OCI-LY1 (cell line): ENCODE data around the gene TM4SF4.

ENCODE experiments used
- H2AFZ ChIP-seq: fragments of 200-600 bp; sonication (generic), shearing (Covaris generic); 2 replicates; pipeline ENCODE4 v1.6.0; 2014; ENCODE audit warnings: antibody characterized with exemption, mild to moderate bottlenecking, low read length
- H3F3A ChIP-seq: fragments of 200-600 bp; sonication (generic), shearing (Covaris generic); 2 replicates; pipeline ENCODE4 v1.6.0; 2014; ENCODE audit warnings: mild to moderate bottlenecking, antibody characterized with exemption, low read length, moderate library complexity; ENCODE audit not compliant: insufficient read depth
- H3K27ac ChIP-seq: fragments of 200-600 bp; sonication (generic); 2 replicates; pipeline ENCODE4 v1.5.1; 2014; ENCODE audit warnings: low read length, mixed run types, mild to moderate bottlenecking, low read depth; ENCODE audit not compliant: poor library complexity, severe bottlenecking
- H3K27me3 ChIP-seq: fragments of 200-600 bp; sonication (generic); 2 replicates; pipeline ENCODE4 v1.6.0; 2014; ENCODE audit warnings: antibody characterized with exemption, mild to moderate bottlenecking, low read length, moderate library complexity; ENCODE audit not compliant: insufficient read depth
- H3K36me3 ChIP-seq: fragments of 200-600 bp; sonication (generic); 2 replicates; pipeline ENCODE4 v1.6.1; 2014; ENCODE audit warnings: mild to moderate bottlenecking, antibody characterized with exemption, low read length, moderate library complexity, mixed read lengths; ENCODE audit not compliant: insufficient read depth
- H3K4me1 ChIP-seq: fragments of 200-600 bp; sonication (generic); 2 replicates; pipeline ENCODE4 v1.5.1; 2014; ENCODE audit warnings: mild to moderate bottlenecking, low read length, moderate library complexity; ENCODE audit not compliant: insufficient read depth, severe bottlenecking
- H3K4me2 ChIP-seq: fragments of 200-600 bp; sonication (generic), shearing (Covaris generic); 2 replicates; pipeline ENCODE4 v1.6.1; 2014; ENCODE audit warnings: low read length
- H3K4me3 ChIP-seq: fragments of 200-600 bp; sonication (generic); 2 replicates; pipeline ENCODE4 v1.5.1; 2014; ENCODE audit warnings: low read length, low read depth, mild to moderate bottlenecking, mixed read lengths; ENCODE audit not compliant: poor library complexity, severe bottlenecking
- H3K79me2 ChIP-seq: fragments of 200-600 bp; shearing (Covaris generic); 2 replicates; pipeline ENCODE4 v1.6.1; 2016; ENCODE audit warnings: mixed run types, low read length, mixed read lengths; ENCODE audit not compliant: insufficient read depth
- H3K9ac ChIP-seq: fragments of 200-600 bp; sonication (generic), shearing (Covaris generic); 2 replicates; pipeline ENCODE4 v1.6.1; 2014; ENCODE audit warnings: mild to moderate bottlenecking, low read length, mixed read lengths
- H3K9me2 ChIP-seq: fragments of 200-600 bp; sonication (generic), shearing (Covaris generic); 2 replicates; pipeline ENCODE4 v1.6.1; 2014; ENCODE audit warnings: low read depth, mild to moderate bottlenecking, low read length, mixed read lengths
- H3K9me3 ChIP-seq: fragments of 200-600 bp; shearing (Covaris generic); 2 replicates; pipeline ENCODE4 v1.6.1; 2014; ENCODE audit warnings: low read length, mixed read lengths
- H4K20me1 ChIP-seq: fragments of 200-600 bp; sonication (generic), shearing (Covaris generic); 2 replicates; pipeline ENCODE4 v1.6.0; 2016; ENCODE audit warnings: mild to moderate bottlenecking, low read length; ENCODE audit not compliant: insufficient read depth
- CTCF ChIP-seq: fragments of 200-600 bp; sonication (generic), shearing (Covaris generic); IDR thresholded peaks from 2 replicates; pipeline ENCODE4 v1.5.1; 2017; ENCODE audit warnings: mild to moderate bottlenecking, antibody characterized with exemption, low read length, moderate library complexity, mixed read lengths
- EZH2 ChIP-seq: fragments of 200-600 bp; sonication (generic), shearing (Covaris generic); IDR thresholded peaks from 2 replicates; pipeline ENCODE4 v1.8.0; 2017; ENCODE audit warnings: borderline replicate concordance, mixed run types, mild to moderate bottlenecking, antibody characterized with exemption, low read length, moderate library complexity, mixed read lengths

TM4SF4 gene

GRCh38 chr3:149497966-149498670, 23.6 kb downstream of the TM4SF4 start:
- no peaks in the 10 kb centered on the region for H3K36me3 ChIP-seq
- no peak overlapping the region for H3K9ac ChIP-seq
- TF ChIP-seq EZH2 (no peak), CTCF (no peak)
- no peaks in the 10 kb centered on the region for H3K9me3 ChIP-seq
- H3K4me2 ChIP-seq = no peak overlapping the region
- no peaks in the 10 kb centered on the region for H3K9me2 ChIP-seq
- H3F3A ChIP-seq = no peaks in the 10 kb centered on the region
- H3K4me3 ChIP-seq = no peak overlapping the region
- H3K79me2 ChIP-seq = no peaks in the 10 kb centered on the region
- H4K20me1 ChIP-seq = no peaks in the 10 kb centered on the region
- no peak overlapping the region for H2AFZ ChIP-seq
- no peaks in the 10 kb centered on the region for H3K4me1 ChIP-seq
- no peak overlapping the region for H3K27ac ChIP-seq
- no peaks in the 10 kb centered on the region for H3K27me3 ChIP-seq

- no peak for TF ChIP-seq CTCF
- TF ChIP-seq EZH2 = no peak
These were observed 27.0 kb downstream of the TM4SF4 start for GRCh38 chr3:149501524-149501923.

DNA sequence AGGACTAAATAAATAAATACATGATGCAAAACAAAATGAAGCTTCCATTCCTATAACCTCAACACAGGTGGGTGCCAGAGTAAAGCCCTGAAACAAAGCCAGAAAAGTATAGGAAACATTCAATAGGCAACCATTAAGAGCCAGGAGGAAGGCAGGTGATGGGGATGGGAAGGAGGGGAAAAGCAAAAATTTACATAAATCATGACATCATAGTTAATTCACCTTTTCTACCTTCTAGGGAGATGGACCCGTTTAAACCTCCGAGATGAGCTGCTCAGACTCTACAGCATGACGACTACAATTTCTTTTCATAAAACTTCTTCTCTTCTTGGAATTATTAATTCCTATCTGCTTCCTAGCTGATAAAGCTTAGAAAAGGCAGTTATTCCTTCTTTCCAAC, 27.9 kb downstream of the TM4SF4 start:
- no peaks in the 10 kb centered on the region for H3F3A ChIP-seq
- H3K9ac ChIP-seq = no peak overlapping the region
- H3K9me3 ChIP-seq = no peaks in the 10 kb centered on the region
- H3K27me3 ChIP-seq = no peaks in the 10 kb centered on the region
- TF ChIP-seq EZH2 = no peak
- no peak for TF ChIP-seq CTCF
- no peak overlapping the region for H3K27ac ChIP-seq
- no peaks in the 10 kb centered on the region for H4K20me1 ChIP-seq
- H3K4me2 ChIP-seq = no peak overlapping the region
- no peak overlapping the region for H3K4me3 ChIP-seq
- no peaks in the 10 kb centered on the region for H3K36me3 ChIP-seq
- no peak overlapping the region for H2AFZ ChIP-seq
- no peaks in the 10 kb centered on the region for H3K9me2 ChIP-seq
- no peaks in the 10 kb centered on the region for H3K4me1 ChIP-seq
- no peaks in the 10 kb centered on the region for H3K79me2 ChIP-seq

More at GRCh38 chr3:149501524-149501923, 27.0 kb downstream of the TM4SF4 start:
- H3K36me3 ChIP-seq = no peaks in the 10 kb centered on the region
- H3K79me2 ChIP-seq = no peaks in the 10 kb centered on the region
- no peaks in the 10 kb centered on the region for H3K27me3 ChIP-seq
- no peak overlapping the region for H3K4me3 ChIP-seq
- no peak overlapping the region for H3K4me2 ChIP-seq
- no peak overlapping the region for H3K9ac ChIP-seq
- H2AFZ ChIP-seq = no peak overlapping the region
- no peaks in the 10 kb centered on the region for H3K9me3 ChIP-seq
- no peak overlapping the region for H3K27ac ChIP-seq
- H4K20me1 ChIP-seq = no peaks in the 10 kb centered on the region
- H3K9me2 ChIP-seq = no peaks in the 10 kb centered on the region
- H3K4me1 ChIP-seq = no peaks in the 10 kb centered on the region
- H3F3A ChIP-seq = no peaks in the 10 kb centered on the region
